Right lobe of liver (tissue), 4 donors: ENCODE data around the gene FAM204A.

ENCODE experiments used
- POLR2A ChIP-seq: fragments of 450-650 bp; IDR thresholded peaks from one replicate; pipeline ENCODE4 v1.6.1; 2017; ENCODE audit warnings: antibody characterized with exemption, mild to moderate bottlenecking
- TF ChIP-seq, protein P1 (sequence below), 4 donors: fragments of 200-600 bp in 3 of 4; fragments of 450-650 bp in 1 of 4; IDR thresholded peaks; one replicate each; pipeline versions ENCODE4 v1.5.1 to v1.8.0; 2016 to 2022; ENCODE audit warnings: antibody characterized with exemption in 4 of 4, mild to moderate bottlenecking in 2 of 4
- donor health status: DM: no; HTN: no; CAD: no.
- donor health status: DM: no; HTN: no; CAD: no.
- donor health status: DM: no; HTN: yes; CAD: no.

GRCh38 chr10:118287076-118287806 lies 54.9 kb downstream of the FAM204A start:
- TF ChIP-seq, protein P1, sequence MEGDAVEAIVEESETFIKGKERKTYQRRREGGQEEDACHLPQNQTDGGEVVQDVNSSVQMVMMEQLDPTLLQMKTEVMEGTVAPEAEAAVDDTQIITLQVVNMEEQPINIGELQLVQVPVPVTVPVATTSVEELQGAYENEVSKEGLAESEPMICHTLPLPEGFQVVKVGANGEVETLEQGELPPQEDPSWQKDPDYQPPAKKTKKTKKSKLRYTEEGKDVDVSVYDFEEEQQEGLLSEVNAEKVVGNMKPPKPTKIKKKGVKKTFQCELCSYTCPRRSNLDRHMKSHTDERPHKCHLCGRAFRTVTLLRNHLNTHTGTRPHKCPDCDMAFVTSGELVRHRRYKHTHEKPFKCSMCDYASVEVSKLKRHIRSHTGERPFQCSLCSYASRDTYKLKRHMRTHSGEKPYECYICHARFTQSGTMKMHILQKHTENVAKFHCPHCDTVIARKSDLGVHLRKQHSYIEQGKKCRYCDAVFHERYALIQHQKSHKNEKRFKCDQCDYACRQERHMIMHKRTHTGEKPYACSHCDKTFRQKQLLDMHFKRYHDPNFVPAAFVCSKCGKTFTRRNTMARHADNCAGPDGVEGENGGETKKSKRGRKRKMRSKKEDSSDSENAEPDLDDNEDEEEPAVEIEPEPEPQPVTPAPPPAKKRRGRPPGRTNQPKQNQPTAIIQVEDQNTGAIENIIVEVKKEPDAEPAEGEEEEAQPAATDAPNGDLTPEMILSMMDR (IDR thresholded peaks at IDR 0.05), result no peak
- TF ChIP-seq POLR2A, result no peak
